A549 treated with dexamethasone at 1 μM for 4 hours (cell line): ENCODE results near the gene C17orf100. TPM values are rescaled to one million over a fixed set of nuclear protein-coding genes. Genes with fewer than 3 reads are reported as not detected.

Source experiments
- total RNA-seq: library from RNA; stranded (reverse); fragments of 200-300 nt; extraction: Qiagen RNA extraction; gene quantifications from 5 replicates; pipeline ENCODE4 v1.2.3, GENCODE V29; 2022

Gene C17orf100
- 1.9 to 3.0 TPM (median 2.4 TPM) in 5 replicates for total RNA-seq

DNA sequence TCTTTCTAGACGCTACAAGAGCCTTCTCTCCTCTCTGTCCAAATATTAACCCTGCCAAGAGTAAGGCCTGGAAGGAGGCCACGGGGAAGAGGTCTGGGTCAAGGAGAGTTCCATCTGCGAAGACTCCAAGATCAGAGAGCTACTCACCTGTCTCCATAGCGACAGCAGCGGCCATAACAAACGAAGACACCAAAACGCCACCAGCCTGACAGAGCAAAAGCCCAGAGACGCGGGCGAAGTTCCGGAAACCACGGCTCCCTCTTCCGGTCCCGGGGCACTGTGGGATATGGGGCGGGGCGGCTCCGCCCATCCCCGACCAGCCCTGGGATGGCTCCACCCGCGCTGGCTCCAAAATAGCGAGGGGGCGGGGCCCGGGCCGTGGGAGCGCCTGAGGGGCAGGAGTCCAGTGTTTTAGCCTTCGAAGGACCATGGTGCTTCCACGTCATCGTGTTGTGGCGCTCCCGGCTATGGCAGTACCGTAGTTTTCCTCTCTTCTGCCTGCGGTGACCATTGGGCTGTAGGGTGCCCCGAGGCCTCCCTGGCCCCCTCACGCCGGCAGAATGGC lies at the start of gene C17orf100, which contains the start of gene MED31:
Gene C17orf100, plus strand, starts transcription at position 409 of the 565 bp plus-strand sequence. Its CDS starts 152 bp downstream, at position 561.
Gene MED31, minus strand, starts transcription at position 252 of the 565 bp plus-strand sequence. Its CDS starts 77 bp downstream, at position 175.

DNA sequence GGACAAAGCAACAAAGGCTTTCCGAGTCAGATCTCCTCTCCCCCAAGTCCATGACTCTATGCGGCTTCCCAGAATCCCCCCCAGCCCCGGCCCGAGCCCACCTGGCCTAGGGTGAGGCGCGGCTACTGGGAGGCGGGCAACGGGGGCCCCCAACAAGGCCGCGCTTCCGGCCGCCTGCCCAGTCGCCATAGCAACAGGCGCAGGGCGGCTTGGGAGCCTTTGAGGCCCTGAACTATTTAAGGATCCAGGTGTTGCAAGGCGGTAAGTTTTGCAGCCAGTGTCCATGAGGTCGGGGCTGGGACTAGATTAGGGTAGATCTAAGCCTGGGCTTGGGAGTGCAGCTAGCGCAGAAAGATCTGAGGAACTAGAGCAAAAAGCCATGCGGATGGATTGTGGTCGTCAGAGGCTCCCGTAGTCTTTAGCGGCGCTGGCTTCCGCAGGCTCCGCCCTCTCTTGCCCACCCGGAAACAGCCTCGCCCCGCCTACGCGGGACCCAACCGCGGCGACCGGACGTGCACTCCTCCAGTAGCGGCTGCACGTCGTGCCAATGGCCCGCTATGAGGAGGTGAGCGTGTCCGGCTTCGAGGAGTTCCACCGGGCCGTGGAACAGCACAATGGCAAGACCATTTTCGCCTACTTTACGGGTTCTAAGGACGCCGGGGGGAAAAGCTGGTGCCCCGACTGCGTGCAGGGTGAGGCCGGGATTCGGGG lies 10.9 kb upstream of the C17orf100 start, which contains the start of the genes KIAA0753 and TXNDC17:
Gene KIAA0753, minus strand, starts transcription at position 176 of the 711 bp plus-strand sequence. CDS start 5,608 bp downstream, outside the sequence.
Gene TXNDC17, plus strand, starts transcription at position 525 of the 711 bp plus-strand sequence. Its CDS starts 23 bp downstream, at position 548.

Other genes with a start within 250 kb of the C17orf100 start
- gene AIPL1, start 216.6 kb upstream of the C17orf100 start, total RNA-seq: not detected in 5 replicates
- 38.2 to 48.3 TPM (median 42.4 TPM) in 5 replicates for gene PIMREG, start 207.3 kb upstream of the C17orf100 start, total RNA-seq
- 1.5 to 3.0 TPM (median 2.3 TPM) in 5 replicates for gene PITPNM3, start 95.2 kb upstream of the C17orf100 start, total RNA-seq
- gene KIAA0753, start 11.1 kb upstream of the C17orf100 start, total RNA-seq: 18.1 to 21.5 TPM (median 19.7 TPM) in 5 replicates
- 336 to 499 TPM (median 364 TPM) in 5 replicates for gene TXNDC17, start 10.7 kb upstream of the C17orf100 start, total RNA-seq
- gene MED31, start 157 bp upstream of the C17orf100 start, total RNA-seq: 19.9 to 29.6 TPM (median 25.4 TPM) in 5 replicates
- gene SLC13A5, start 61.6 kb downstream of the C17orf100 start, total RNA-seq: 0.08 to 0.39 TPM (median 0.21 TPM) in 5 replicates
- 0.04 to 0.08 TPM in 2 of 5 replicates, not detected in the others for gene XAF1, start 104.3 kb downstream of the C17orf100 start, total RNA-seq
- 0.05 TPM in 1 of 5 replicates, not detected in the others for gene FBXO39, start 124.5 kb downstream of the C17orf100 start, total RNA-seq
- gene TEKT1, start 180.0 kb downstream of the C17orf100 start, total RNA-seq: 0.05 to 0.18 TPM (median 0.07 TPM) in 5 replicates